ENCODE data around the gene CCDC80. TPM values are rescaled to one million over a fixed set of nuclear protein-coding genes. Genes with fewer than 3 reads are reported as not detected.
A peak's percentile ranks its signal among the peaks of the same experiment; 100 is the strongest.

Gene CCDC80
- total and polyA plus RNA-seq, 2 of the 4 experiments (the other 2 are of a cell fraction): 387 to 418 TPM

DNA sequence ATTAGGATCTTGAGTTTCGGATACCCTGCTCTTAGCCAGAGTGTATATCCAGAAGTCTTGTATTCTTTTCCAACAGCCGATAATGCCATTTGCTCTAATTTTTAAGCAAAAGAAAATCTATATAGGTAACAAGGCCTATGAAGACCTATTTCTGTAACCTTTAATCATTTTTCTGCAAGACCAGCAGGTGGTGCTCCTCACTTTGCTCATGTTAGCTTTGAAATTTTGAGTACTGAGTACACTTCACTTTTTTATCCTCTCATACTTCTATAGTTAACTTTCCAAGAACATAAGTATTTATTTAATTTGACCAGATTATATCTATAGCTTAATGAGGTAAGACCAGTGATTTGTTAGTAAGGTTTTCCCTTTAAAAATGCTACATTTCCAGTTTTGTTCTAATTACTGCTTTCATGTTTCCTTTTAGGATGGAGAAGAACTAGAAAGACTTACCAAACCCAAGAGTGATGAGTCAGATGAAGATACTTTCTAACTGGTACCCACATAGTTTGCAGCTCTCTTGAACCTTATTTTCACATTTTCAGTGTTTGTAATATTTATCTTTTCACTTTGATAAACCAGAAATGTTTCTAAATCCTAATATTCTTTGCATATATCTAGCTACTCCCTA, 58.6 kb downstream of the CCDC80 start:
- Histone ChIP-seq H3K9me3 (ENCODE audit: control insufficient read depth, insufficient read depth, low read length) (no peaks in the 10 kb centered on the region), H3K9me1 (ENCODE audit: insufficient read depth, low read length) (no peaks in the 10 kb centered on the region; the same call in 1 of the 2 replicates), H3K18ac (ENCODE audit: low read depth, low read length) (no peak overlapping the region), H3K14ac (replicated peaks; ENCODE audit: low read depth, low read length) (no peak overlapping the region), H2BK120ac (ENCODE audit: low read depth, low read length) (no peak overlapping the region), H2AFZ (replicated peaks; ENCODE audit: low read length, poor library complexity) (no peak overlapping the region), H3K4me2 (ENCODE audit: low read depth, low read length) (no peak overlapping the region), H2BK15ac (ENCODE audit: low read depth, low read length) (no peak overlapping the region), H3K27ac (ENCODE audit: insufficient read depth, low read length) (no peak overlapping the region), H3K79me1 (ENCODE audit: low read depth in 1 of 2, low read length in 2 of 2) (no peaks in the 10 kb centered on the region), H3K4me3 (ENCODE audit: insufficient read depth, low read depth, low read length) (no peak overlapping the region), H4K5ac (ENCODE audit: low read depth, low read length) (no peak overlapping the region), H2BK5ac (ENCODE audit: low read depth, low read length, poor library complexity, severe bottlenecking) (no peak overlapping the region), H4K91ac (ENCODE audit: insufficient read depth, low read depth, low read length) (no peak overlapping the region), H3K36me3 (ENCODE audit: control insufficient read depth, insufficient read depth, low read length) (peaks cover 10% of the 10 kb centered on the region), H4K20me1 (ENCODE audit: insufficient read depth, low read length) (no peaks in the 10 kb centered on the region), H2AK9ac (replicated peaks; ENCODE audit: low read depth, low read length, poor library complexity) (no peak overlapping the region), H3K23ac (ENCODE audit: low read depth, low read length) (no peak overlapping the region), H2AK5ac (ENCODE audit: low read depth, low read length) (no peak overlapping the region), H3K4me1 (ENCODE audit: control insufficient read depth, insufficient read depth, low read length) (peaks cover 4% of the 10 kb centered on the region), H3K56ac (ENCODE audit: extremely low read depth, insufficient read depth, low read length) (no peak overlapping the region), H4K8ac (ENCODE audit: low read depth in 2 of 2, low read length in 2 of 2) (no peak overlapping the region), H3K4ac (ENCODE audit: low read depth, low read length) (no peak overlapping the region), H2BK20ac (ENCODE audit: low read depth, low read length) (no peak overlapping the region), H3K27me3 (ENCODE audit: control insufficient read depth, insufficient read depth, low read length) (no peaks in the 10 kb centered on the region), H3K9ac (ENCODE audit: low read depth, low read length) (no peak overlapping the region)
- intact Hi-C loops (cut with micrococcal nuclease) (loop anchor here (1.0 to 10.0 kb wide), 5 partner anchors 58 to 705 kb away; partner anchors contain the start of gene CCDC80), dilution Hi-C loops (cut with HindIII; ENCODE audit: low sequenced_read_pairs, unreplicated experiment) (loop anchor here (25.0 kb wide), 1 partner anchor 405 kb away; the partner anchor contains the start of genes CD200R1 and GTPBP8), in situ Hi-C loops (cut with MboI; ENCODE audit: low sequenced_read_pairs) (loop anchor here (5.0 to 10.0 kb wide), 2 partner anchors 60 to 402 kb away; partner anchors contain the start of gene CCDC80)
- ChIA-PET POLR2A (ENCODE audit: unreplicated experiment) (interaction anchor here (1.6 kb wide), 1 partner anchor 55 kb away, joined by 4 read pairs; no protein-coding TSS in a partner anchor), CTCF (interaction anchor here (0.5 to 2.8 kb wide), 10 partner anchors 10 to 382 kb away, joined by 3 to 15 read pairs (median 4); partner anchors contain the start of gene CCDC80)
- ATAC-seq (ENCODE audit: low read depth) (peak; percentile 80), DNase-seq (peak; percentile 80)
- no CpG with 5 or more reads among the region's 2 CpGs for WGBS, 2 experiments (ENCODE audit: extremely low coverage in 2 of 2, insufficient read length in 1 of 2)
- BruUV-seq (replicated peaks): no TSS peak
- peak; percentile 69 for TF ChIP-seq CTCF (conservative IDR thresholded peaks at IDR 0.05; ENCODE audit: low read depth, low read length)
- TF ChIP-seq RFX5 (IDR thresholded peaks at IDR 0.05; ENCODE audit: low read depth, low read length): no peak
- no peak for TF ChIP-seq CHD1 (IDR thresholded peaks at IDR 0.05; ENCODE audit: low read depth, low read length)
- TF ChIP-seq FOS (IDR thresholded peaks at IDR 0.05; ENCODE audit: low read depth, low read length): no peak
- no peak for TF ChIP-seq CEBPB (IDR thresholded peaks at IDR 0.05; ENCODE audit: low read depth, low read length)
- no peak for TF ChIP-seq MAFK (IDR thresholded peaks at IDR 0.05; ENCODE audit: low read depth, low read length)
- peak; percentile 80 for TF ChIP-seq RAD21 (IDR thresholded peaks at IDR 0.05; ENCODE audit: low read length)
- no peak for TF ChIP-seq BHLHE40 (IDR thresholded peaks at IDR 0.05; ENCODE audit: low read depth, low read length)
- TF ChIP-seq, protein P1, sequence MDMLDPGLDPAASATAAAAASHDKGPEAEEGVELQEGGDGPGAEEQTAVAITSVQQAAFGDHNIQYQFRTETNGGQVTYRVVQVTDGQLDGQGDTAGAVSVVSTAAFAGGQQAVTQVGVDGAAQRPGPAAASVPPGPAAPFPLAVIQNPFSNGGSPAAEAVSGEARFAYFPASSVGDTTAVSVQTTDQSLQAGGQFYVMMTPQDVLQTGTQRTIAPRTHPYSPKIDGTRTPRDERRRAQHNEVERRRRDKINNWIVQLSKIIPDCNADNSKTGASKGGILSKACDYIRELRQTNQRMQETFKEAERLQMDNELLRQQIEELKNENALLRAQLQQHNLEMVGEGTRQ (IDR thresholded peaks at IDR 0.05; ENCODE audit: low read depth, low read length): no peak
- peak; percentile 61 for TF ChIP-seq SMC3 (IDR thresholded peaks at IDR 0.05; ENCODE audit: low read depth, low read length)
- no peak for TF ChIP-seq RCOR1 (IDR thresholded peaks at IDR 0.05; ENCODE audit: insufficient replicate concordance, low read length)
- no peak for TF ChIP-seq MAZ (IDR thresholded peaks at IDR 0.05; ENCODE audit: borderline replicate concordance, low read depth, low read length)
- no peak for TF ChIP-seq MXI1 (IDR thresholded peaks at IDR 0.05; ENCODE audit: borderline replicate concordance, low read depth, low read length)
- TF ChIP-seq NFE2L2 (IDR thresholded peaks at IDR 0.05; ENCODE audit: low read depth, low read length): no peak

All from IMR-90 (cell line).